Ascending aorta (tissue), 2 donors: ENCODE data around the gene GRK7. TPM values are rescaled to one million over a fixed set of nuclear protein-coding genes. Genes with fewer than 3 reads are reported as not detected.
"Not testable (repeated sequence)": the region's sequence is repeated elsewhere in the genome, so short reads cannot be mapped to it uniquely, and the experiment has no call there.

ENCODE experiments used
- DNase-seq, 2 donors: peaks; one replicate each; pipeline ENCODE4 v3.0.0-alpha.2; 2019; ENCODE audit warnings: low spot score in 2 of 2
- H3K27ac ChIP-seq, 2 donors: fragments of 200-600 bp; sonication (generic); one replicate each; pipeline ENCODE4 v1.5.1; 2016 to 2017; ENCODE audit warnings: mild to moderate bottlenecking in 1 of 2
- H3K27me3 ChIP-seq: fragments of 200-600 bp; sonication (generic); one replicate; pipeline ENCODE4 v1.5.1; 2017
- H3K36me3 ChIP-seq, 2 donors: fragments of 200-600 bp; sonication (generic); one replicate each; pipeline ENCODE4 v1.5.1; 2016
- H3K4me1 ChIP-seq, 2 donors: fragments of 200-600 bp; sonication (generic); one replicate each; pipeline ENCODE4 v1.5.1; 2016 to 2017; ENCODE audit warnings: mild to moderate bottlenecking in 1 of 2
- H3K4me3 ChIP-seq, 2 donors: fragments of 200-600 bp; sonication (generic); one replicate each; pipeline ENCODE4 v1.5.1; 2016 to 2017; ENCODE audit warnings: mild to moderate bottlenecking in 1 of 2
- H3K9me3 ChIP-seq, 2 donors: fragments of 200-600 bp; sonication (generic); one replicate each; pipeline ENCODE4 v1.5.1; 2016
- CTCF ChIP-seq, 3 experiments: fragments of 200-600 bp in 2 of 3; fragments of 450-650 bp in 1 of 3; sonication (generic) in 2 of 3; IDR thresholded peaks; one replicate each; pipeline ENCODE4 v1.5.1; 2016 to 2019; ENCODE audit warnings: antibody characterized with exemption in 3 of 3, mild to moderate bottlenecking in 1 of 3, moderate library complexity in 1 of 3
- intact Hi-C: fragments of 100-400 bp; cut with DNase I; formaldehyde crosslinking; loops from one replicate; pipeline ENCODE4 v1.15.1; 2023
- total RNA-seq: library from RNA; depleted of rRNA; stranded (reverse); fragments of >200 nt; gene quantifications from one replicate; pipeline ENCODE4 v1.1.0, GENCODE V29; 2016

Gene GRK7
- total RNA-seq, 1 donor from 2014 or later, result not detected

GRCh38 chr3:141739731-141740130 is 23.5 kb upstream of the GRK7 start:
- H3K36me3 ChIP-seq, result peaks cover 2 to 4% of the 10 kb centered on the region in 2 donors
- peaks cover 0 to 31% of the 10 kb centered on the region in 2 donors for H3K4me1 ChIP-seq
- intact Hi-C loops, result loop anchor here (5.0 kb wide), 4 partner anchors 82 to 708 kb away; partner anchors contain the start of genes RASA2 and XRN1
- H3K4me3 ChIP-seq, result peak overlapping the region; percentile 91 to 97
- peak overlapping the region; percentile 93 to 99 for H3K27ac ChIP-seq
- TF ChIP-seq CTCF (IDR thresholded peaks at IDR 0.05), result no peak
- no peaks in the 10 kb centered on the region for H3K9me3 ChIP-seq
- H3K27me3 ChIP-seq, result no peaks in the 10 kb centered on the region
- no peak for DNase-seq

GRCh38 chr3:141740349-141740748 is 22.9 kb upstream of the GRK7 start:
- Histone ChIP-seq H3K36me3 (peaks cover 9 to 10% of the 10 kb centered on the region in 2 donors), H3K27ac (peak overlapping the region; percentile 19 to 22), H3K4me3 (peak overlapping the region; percentile 17 to 91), H3K9me3 (no peaks in the 10 kb centered on the region), H3K27me3 (no peaks in the 10 kb centered on the region), H3K4me1 (peaks cover 0 to 31% of the 10 kb centered on the region in 2 donors)
- TF ChIP-seq CTCF (IDR thresholded peaks at IDR 0.05), result no peak
- DNase-seq, result no peak
- intact Hi-C loops, result no loop called here

GRCh38 chr3:141743305-141743704 is 19.9 kb upstream of the GRK7 start:
- Histone ChIP-seq H3K27ac (no peak overlapping the region), H3K4me3 (no peak overlapping the region), H3K9me3 (no peaks in the 10 kb centered on the region), H3K27me3 (no peaks in the 10 kb centered on the region), H3K4me1 (peaks cover 0 to 31% of the 10 kb centered on the region in 2 donors), H3K36me3 (peaks cover 33 to 39% of the 10 kb centered on the region in 2 donors)
- intact Hi-C loops, result no loop called here
- no peak for TF ChIP-seq CTCF (IDR thresholded peaks at IDR 0.05)
- DNase-seq, result no peak

GRCh38 chr3:141746962-141747361 is 16.2 kb upstream of the GRK7 start:
- intact Hi-C loops, result no loop called here
- peaks cover 33 to 59% of the 10 kb centered on the region in 2 donors for H3K36me3 ChIP-seq

GRCh38 chr3:141753399-141753798 is 9.8 kb upstream of the GRK7 start:
- Histone ChIP-seq H3K9me3 (no peaks in the 10 kb centered on the region), H3K4me1 (no peaks in the 10 kb centered on the region), H3K27me3 (no peaks in the 10 kb centered on the region), H3K36me3 (peaks cover 0 to 22% of the 10 kb centered on the region in 2 donors), H3K27ac (no peak overlapping the region), H3K4me3 (no peak overlapping the region)
- DNase-seq, result no peak
- no peak for TF ChIP-seq CTCF (IDR thresholded peaks at IDR 0.05)
- intact Hi-C loops, result no loop called here

More at GRCh38 chr3:141746962-141747361, 16.2 kb upstream of the GRK7 start:
- H3K4me3 ChIP-seq, result no peak overlapping the region
- TF ChIP-seq CTCF (IDR thresholded peaks at IDR 0.05), result no peak
- H3K4me1 ChIP-seq, result peaks cover 0 to 11% of the 10 kb centered on the region in 2 donors
- DNase-seq, result no peak
- no peaks in the 10 kb centered on the region for H3K27me3 ChIP-seq
- H3K9me3 ChIP-seq, result no peaks in the 10 kb centered on the region
- no peak overlapping the region for H3K27ac ChIP-seq

- no peak for TF ChIP-seq CTCF (IDR thresholded peaks at IDR 0.05)
- H3K27me3 ChIP-seq, result no peaks in the 10 kb centered on the region
- H3K27ac ChIP-seq, result no peak overlapping the region
- no peak for DNase-seq
- intact Hi-C loops, result no loop called here
- H3K4me3 ChIP-seq, result no peak overlapping the region
- no peaks in the 10 kb centered on the region for H3K4me1 ChIP-seq
- H3K36me3 ChIP-seq, result peaks cover 0 to 15% of the 10 kb centered on the region in 2 donors
- H3K9me3 ChIP-seq, result no peaks in the 10 kb centered on the region
Observed at GRCh38 chr3:141754032-141754431, 9.2 kb upstream of the GRK7 start.

- intact Hi-C loops, DNase-seq, H3K27ac ChIP-seq, H3K4me1 ChIP-seq, H3K4me3 ChIP-seq, H3K9me3 ChIP-seq, H3K27me3 ChIP-seq, H3K36me3 ChIP-seq: not testable (repeated sequence)
Observed at GRCh38 chr3:141762552-141762951, 656 bp upstream of the GRK7 start.
